ENCODE measurements around the gene RABGAP1L. TPM values are rescaled to one million over a fixed set of nuclear protein-coding genes. Genes with fewer than 3 reads are reported as not detected.

Gene RABGAP1L
- total and polyA plus RNA-seq, 2 of the 8 experiments (the other 6 are each of a cell fraction or from before 2014, with no cell fraction given) = 33.3 to 156 TPM

DNA sequence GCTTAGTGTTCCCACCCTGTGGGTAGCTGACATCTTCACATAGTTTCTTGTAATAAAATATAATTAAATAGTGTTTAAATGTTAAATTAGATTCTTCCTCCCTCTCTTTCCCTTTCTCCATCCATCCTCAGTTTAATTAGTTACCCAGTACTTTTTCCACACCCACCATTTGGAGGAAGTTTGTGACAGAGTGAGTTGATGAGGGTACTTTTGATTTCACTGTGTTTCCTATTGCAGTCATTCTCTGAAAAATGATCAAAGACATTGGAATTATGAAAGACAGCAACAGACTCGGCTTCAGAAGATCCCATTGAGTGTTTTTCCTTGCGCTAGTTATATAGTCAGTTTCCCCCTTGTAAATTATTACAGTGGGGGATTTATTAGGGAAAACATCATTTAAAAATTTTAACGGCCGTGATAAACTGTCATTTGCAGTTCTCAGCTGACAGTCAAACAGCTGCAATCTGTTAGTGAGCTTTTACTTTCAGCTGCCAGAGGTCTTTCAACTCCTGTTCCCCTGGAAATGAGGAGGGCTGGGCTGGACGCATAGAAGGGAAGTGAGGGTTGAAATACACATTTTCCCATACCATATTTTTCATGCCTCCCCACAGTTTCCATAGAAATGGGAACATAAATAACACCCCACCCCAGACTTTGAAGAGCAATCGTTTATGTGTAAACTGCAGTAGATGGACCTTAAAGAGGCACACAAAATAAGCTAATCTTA is 779.1 kb downstream of the RABGAP1L start (continued):
- TF ChIP-seq SIN3A (conservative IDR thresholded peaks at IDR 0.05 in 1 of 2, IDR thresholded peaks at IDR 0.05 in 1 of 2; ENCODE audit: low read depth in 1 of 2, low read length in 2 of 2) = no peak

All from H1 (cell line).